Stimulated activated CD4-positive, alpha-beta T cell treated with anti-CD3 and anti-CD28 coated beads, TNF-alpha, amount 100 ng/mL, for 48 hours (primary cell): Measurements from ENCODE around the gene ASB18.

ENCODE experiments used
- DNase-seq, 3 donors: peaks; one replicate each; pipeline ENCODE4 v3.0.0-alpha.2; 2020; ENCODE audit warnings: low read depth in 3 of 3

Gene ASB18

DNA sequence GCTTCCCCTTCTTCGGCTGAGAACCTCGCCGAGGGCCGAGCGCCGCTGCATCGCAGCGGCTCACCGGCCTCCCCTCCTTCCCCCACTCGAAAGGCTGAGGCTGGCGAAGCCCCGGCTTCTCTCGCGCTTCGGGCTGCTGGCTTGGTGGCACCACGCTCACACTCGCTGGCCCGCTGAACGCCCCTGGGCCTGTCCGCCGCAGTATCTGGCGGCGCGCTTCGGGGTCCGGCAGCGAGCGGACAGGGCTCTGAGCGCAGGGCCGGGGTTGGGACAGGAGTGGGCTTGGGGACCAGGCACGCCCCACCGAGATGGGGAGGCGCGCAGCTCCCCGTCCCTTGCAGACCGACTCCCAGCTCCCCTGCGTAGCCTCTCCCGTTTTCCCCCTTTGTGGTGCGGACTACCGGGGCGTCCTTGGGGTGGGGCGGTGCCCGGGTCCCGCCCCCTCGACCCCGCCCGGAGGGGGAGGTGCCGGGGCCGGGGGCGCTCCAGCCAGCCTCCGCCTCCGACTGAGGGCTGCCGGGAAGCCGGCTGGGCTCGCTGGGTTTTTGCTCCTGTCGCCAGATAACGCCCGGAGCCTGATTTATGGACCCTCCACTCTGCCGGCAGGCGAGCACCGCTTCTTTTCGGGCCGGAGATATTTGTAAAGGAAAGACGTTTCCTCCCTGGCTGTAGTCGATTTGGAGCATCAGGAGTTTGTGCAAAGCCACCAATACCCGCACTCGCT lies 99.8 kb downstream of the ASB18 start:
- no peak for DNase-seq

DNA sequence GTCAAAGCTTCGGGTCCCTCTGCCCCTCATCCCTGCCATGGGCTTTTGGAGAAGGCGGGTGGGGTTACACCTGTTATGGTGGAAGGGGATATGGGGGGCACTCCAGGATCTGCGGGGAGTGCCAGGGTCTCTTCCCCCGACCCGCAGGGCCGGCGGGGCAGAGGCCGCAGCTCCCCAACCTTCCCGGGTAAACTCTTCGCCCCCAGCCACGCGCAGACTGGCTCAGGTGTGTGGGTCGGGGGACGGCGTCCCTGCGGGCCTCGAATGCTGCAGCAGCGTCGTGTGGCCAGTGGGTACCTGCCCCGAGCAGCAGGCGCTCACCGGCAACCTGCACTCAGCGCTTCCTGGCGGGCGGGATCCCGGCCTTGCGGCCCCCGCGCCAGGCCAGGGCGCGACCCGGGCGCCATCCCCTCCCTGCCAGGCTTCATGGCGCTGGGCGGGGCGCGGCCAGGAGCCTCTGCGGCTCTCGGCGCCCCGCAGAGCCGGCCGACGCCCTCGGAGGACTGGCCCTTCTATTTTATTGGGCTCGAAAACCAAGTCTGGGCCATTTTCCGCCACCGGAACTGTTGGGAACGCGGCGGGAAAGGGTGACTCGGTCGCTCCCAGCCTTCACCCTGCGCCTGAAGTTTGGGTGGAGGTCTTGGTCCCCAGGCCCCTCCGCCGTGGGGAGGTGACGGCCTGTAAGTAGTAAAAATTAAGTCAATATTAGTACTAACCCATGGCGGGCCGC lies 100.6 kb downstream of the ASB18 start:
- DNase-seq = no peak

DNA sequence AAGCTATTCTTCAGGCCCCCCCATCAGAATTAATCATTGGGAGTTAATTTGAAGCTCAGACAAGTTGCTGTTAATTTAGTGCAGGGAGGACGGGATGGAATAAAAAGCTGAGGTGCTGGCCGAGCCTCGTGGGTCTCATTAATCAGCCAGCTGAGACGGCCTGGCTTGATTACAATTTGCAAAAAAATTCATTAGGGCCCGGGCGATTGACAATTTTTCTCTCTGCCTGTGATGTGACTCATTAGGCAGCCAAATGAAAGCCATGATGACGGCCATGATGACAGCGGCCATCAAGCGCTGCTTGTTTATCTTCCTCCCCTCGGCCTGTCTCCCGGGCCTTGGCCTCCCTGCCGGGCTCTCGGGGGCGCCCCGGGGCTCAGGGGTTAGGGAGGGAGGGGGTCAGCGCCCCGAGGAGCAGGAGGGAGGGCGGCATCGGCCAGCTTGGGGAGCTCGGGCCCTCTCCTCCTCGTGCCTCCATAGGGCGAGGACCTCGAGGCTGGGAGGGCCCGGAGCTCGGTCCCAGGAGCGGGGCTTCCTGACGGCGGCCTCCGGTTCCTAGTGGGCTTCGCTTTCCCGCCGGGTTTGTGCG lies 101.2 kb downstream of the ASB18 start:
- DNase-seq = no peak

DNA sequence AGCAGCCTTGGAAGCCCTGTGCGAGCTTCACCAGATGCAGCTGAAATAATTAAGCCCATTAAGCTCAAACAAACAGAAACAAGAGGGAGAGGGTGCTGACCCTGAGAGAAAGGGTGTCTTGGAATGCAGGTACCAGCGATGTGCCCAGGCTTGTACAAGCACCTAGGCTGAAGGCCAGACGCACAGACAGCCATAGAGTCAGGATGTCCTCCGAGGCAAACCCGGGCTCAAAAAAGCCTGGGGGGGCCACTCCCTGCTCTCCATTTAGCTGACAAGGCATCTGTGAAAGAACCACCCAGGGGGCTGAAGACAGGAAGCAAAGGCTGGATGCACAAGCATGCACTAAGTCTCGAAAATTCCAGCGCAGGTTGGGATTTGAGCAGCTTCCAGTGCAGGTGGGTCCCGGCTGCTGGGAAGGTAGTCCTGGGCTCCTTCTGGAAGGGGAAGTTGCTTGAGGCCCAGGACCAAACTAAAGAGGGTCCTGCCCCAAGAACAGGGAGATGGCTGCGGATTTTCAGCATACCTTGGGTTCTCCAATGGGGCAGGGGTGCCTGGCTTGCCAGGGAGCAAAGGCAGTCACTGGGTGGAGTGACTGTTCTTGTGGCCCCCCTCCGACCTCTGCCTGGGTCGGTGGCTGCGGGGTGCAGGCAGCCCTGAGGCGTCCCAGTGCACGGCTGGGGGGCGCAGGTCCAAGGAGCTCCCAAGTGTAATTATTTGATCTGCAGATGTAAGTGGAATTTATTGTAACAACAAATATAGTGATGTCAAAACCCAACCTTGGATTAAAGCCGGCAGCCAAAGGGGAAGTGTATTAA lies 102.0 kb downstream of the ASB18 start:
- DNase-seq = no peak

DNA sequence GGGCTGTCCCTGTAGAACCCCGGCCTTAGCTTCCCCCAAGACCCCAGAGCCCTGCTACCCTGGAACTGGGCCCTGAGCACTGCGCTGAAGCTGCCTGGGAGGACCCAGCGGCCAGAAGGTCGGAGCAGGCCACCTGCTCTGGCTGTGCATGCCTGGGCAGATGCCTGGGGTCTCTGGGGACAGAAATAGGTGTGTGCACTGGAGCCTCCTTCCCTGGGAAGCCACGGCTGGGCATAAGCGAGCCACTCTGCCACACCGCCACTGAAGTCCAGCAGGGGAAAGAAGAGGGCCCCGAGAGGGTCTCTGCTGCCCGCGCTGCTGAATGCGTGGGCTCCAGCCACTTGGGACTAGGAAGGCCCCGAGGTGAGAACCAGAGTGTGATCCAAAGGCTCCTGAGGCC lies 102.7 kb downstream of the ASB18 start:
- DNase-seq = no peak

DNA sequence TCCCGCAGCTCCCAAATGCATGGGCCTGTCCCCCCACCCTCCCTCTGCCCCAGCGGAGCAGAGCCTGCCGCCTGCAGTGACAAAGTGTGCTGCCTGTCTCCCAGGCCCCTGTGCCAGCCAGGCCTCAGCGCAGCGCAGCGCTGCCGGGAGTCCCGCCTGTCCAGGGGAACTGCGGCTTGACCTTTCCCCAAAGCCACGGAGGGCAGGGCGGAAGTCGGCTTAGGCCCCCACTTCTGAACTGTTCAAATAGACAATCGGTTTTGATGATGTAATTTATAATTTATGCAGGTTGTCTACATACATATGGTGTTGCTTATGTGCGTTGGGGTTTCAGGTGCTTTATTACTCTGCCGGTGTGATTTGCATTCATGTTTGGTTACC lies 103.1 kb downstream of the ASB18 start:
- no peak for DNase-seq

DNA sequence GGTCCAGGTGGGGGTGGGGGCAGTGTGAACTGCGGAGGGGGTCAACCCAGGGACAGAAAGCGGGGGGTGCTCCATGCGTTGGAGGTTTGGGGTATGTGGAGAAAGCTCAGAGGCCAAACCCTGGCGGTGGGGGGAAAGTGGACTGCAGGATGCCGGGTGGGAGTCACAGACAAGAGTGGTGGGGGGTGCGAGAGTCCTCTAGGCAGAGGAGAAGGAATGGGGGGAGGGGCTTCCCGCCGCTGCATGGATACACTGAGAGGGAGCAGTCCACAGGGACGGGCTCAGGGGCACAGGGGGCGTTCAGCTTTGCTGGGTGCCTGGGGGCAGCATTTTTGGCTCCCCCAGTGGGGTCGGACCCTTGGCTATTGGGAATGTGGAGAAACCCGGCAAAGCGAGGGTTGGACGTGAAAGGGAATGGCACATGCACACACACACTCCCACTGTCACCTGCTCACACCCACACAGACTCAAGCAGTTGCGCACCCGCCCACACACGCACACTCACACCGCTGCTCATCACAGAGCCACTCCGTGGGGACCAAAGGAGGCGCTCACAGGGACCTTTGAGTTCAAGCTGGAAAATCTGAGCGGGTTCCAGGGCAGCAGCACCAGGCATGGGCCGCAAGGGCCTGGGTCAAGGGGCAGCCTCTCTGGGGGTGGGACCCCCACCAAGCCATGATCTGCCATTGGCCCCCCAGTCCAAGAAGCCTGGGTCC lies 103.7 kb downstream of the ASB18 start:
- no peak for DNase-seq

DNA sequence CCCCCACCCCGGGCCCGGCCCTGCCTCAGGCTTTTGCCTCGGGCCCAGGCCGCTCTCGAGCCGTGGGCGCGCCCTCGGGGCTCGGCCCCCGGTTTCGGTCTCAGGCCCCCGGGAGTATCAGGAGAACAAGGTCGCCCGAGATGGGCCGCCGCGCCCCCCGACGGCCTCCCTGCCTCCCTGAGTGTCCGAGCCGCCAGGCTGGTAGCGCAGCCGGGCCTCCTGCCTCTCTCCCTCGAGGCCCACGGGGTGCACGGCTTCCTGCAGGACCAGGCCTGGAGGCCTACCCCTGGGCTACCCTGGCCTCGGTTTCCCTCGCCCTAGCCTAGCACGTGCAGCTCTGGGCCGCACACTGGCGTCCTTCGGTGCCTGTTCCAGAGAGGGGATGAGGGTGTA lies 104.4 kb downstream of the ASB18 start:
- no peak for DNase-seq

DNA sequence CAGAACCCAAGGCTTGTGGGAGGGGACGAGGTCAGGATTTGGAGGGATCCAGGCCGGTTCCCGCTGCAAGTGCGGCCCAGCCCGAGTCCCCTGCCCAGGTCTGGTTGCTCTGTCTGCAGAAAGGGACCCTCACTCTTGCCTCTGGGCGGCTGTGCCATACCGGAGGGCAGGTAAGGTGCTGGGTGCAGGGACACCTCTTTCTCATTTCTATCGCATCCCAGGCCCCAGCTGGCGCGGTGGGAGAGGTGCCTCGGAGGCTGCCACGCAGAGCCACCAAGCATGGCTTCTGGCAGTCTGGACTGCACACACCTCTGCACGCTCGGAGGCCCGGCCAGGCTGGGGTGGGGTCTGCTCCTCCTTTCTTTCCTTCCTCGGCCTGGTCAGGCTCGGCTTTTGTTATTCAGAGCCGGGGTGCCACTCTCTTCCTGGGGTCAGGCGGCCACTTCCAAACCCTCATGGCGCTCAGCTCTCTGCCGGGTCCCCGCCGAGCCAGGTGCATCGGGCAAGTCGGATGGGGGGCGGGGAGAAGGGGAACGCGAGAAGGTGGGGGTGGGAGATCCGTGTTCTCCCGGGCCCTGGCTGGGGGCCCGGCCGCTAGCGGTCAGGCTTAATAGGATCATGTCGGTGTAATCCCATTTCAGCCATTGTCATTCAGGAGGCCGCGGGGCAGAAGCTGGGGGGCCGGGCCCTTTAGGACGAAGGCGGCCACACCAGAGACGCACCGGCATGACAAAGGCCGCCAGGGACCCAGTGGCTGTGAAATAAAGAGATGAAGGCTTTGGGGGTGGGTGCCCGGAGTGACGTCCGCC lies 105.0 kb downstream of the ASB18 start:
- DNase-seq = no peak

DNA sequence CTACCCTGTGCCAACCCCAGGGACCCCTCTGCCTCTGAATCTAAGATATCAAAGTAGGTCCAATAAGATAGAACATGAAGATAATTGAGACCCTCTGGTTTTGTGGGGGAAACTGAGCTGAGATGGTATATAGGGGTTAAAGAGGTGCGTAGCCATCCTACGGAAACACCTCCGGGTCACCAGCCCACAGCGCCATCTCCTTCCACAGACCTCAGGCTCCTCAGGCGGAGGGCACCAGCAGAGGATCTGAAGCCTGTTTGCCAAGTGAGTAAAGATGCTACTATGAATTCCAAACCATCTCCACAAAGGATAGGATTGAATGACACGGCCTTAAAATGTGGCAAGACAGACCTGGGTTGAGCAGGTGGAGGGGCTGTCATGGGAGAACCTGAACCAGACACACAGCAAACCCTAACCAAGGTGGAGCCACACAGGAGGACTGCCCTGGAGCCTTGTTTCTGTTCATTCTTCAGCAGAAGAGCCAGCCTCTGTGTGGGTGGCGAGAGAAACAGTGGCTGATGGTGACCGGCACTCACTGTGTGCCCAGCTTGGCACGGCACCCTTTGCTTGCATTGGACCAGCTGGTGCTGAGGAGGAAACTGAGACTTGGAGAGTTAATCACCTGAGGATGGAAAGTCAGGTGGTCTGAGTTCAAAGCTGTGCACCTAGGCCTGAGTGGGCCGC lies 106.2 kb downstream of the ASB18 start:
- no peak for DNase-seq

DNA sequence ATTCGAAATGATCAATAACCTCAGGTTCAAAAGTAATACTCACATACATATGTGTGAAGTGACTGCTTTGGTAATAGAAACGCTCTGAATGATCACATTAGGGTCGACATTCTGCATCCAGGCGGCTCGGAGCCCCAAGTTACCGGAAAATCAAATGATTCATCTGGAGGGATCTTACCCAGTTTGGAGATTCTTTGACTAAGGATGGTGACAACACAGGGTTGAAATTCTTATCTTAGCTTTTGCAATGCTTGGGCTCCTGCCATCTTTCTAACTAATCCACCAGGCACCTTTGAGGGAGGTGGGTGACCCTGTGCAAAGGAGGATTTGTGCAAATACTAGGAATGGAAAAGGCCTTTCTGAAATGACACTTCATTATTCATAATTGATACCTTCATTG lies 106.8 kb downstream of the ASB18 start:
- no peak for DNase-seq

DNA sequence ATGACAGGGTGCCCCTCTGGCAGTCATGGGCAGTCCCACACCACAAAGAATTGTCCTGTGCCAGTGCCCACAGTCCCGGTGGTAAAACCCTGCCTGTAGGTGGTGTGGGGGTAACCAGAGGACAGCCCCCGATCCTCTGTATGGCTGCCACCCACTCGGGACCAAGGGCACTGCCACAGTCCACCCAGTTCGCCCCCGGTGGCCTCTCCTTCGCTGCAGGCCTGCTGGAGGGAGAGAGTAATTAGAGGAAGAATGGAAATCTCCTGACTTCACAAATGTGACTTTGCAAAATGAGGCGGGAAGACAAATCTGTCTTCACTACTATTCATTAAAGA lies 107.4 kb downstream of the ASB18 start:
- DNase-seq = no peak

DNA sequence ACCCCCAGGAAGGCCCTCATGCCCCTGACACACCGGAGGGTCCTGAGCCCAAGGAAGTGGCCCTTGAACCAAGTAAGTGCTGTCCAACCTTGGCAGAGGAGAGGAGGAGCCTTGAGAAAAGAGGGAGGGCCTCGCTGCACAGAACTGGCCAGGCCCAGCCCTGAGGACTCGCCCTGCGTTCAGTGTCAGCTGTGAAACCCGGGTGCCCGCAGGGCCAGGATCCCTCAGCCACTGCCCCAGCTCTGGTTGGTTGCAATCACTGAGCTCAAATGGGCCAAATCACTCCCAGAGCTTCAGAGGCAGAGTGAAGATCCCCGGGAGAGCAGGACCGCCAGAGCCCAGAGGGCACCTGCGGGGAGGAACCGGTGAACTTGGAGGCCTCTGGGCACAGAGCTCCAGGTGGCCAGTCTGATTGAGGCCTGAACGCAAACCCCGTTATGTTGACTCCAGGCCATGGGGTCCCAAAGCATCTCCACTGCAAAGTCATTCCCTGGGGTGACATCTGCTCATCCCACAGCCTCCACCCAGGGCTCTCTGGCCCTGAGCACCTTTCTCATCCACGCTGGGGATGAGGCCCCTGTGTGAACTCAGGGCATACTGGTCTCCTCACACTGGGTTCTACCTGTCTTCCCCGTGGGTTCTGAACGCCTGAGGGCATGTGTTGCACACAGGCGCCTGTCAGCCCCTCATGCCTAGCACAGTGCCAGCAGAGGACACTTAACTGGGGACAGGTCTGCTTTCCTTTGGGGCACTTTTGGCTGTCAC lies 107.9 kb downstream of the ASB18 start:
- no peak for DNase-seq

DNA sequence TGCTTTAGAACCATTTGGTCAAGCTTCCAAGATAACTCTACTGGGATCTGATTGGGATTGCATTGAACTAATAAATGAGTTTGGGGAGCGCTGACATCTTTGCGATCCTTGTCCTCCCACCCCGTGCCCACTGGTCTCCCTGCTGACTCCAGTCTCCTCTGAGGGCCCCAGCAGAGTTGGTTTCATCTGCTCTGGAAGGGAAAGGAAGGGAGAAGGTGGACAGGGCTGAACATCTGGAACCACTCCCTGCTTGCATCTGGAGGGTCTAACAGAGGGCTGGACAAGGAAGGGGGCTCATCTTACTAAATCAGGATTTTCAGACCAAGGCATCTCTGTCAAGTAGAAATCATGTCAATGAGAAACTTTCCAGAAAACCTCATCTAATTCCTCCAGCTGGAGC lies 108.8 kb downstream of the ASB18 start:
- no peak for DNase-seq

DNA sequence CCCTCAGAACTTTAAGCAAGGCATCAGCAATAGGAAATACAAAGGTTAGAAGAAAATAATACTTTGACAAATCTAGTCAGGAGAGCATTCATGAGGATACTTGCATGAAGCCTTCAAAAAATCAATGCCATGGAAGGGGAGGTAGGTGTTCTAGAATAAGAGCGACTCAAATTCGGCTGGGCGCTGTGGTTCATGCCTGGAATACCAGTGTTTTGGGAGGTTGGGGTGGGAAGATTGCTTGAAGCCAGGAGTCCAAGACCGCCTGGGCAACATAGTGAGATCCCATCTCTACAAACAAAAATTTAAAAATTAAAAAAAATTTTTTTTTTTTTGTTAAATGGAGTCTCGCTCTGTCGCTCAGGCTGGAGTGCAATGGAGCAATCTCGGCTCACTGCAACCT lies 117.8 kb downstream of the ASB18 start:
- DNase-seq = no peak

DNA sequence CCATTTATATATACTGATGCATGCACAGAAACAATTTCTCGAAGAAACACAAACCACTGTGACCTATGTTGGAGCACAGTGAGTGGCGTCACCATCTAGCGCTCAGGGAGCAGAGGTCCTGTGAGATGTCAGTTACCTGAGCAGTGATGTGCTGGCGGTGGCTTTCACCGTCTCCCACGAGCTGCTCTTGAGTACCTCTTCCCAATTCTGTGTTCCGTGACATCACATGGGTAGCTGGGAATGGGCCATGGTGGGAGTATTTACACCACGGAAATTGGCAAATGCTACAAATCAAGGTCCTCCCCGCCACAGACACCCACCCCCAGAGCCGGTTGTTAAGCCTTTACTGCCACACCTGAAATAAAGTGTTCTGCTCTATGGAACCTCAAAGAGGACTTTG lies 120.4 kb downstream of the ASB18 start:
- DNase-seq = no peak
